Duodenal mucosa (tissue), 2 donors: Measurements from ENCODE around the gene UBE4B.
"Not testable (repeated sequence)": the region's sequence is repeated elsewhere in the genome, so short reads cannot be mapped to it uniquely, and the experiment has no call there.

Experiments
- H3K27ac ChIP-seq: one replicate; pipeline ENCODE4 v1.7.0; 2013; ENCODE audit warnings: low read depth, low read length
- H3K27me3 ChIP-seq, 2 donors: one replicate each; pipeline ENCODE4 v1.7.0; 2013; ENCODE audit warnings: low read length in 2 of 2, control low read depth in 1 of 2; ENCODE audit not compliant: insufficient read depth in 2 of 2, control insufficient read depth in 1 of 2
- H3K36me3 ChIP-seq, 2 donors: one replicate each; pipeline ENCODE4 v1.7.0; 2013; ENCODE audit warnings: low read length in 2 of 2, control low read depth in 1 of 2; ENCODE audit not compliant: insufficient read depth in 2 of 2, control insufficient read depth in 1 of 2
- H3K4me1 ChIP-seq, 2 donors: one replicate each; pipeline ENCODE4 v1.7.0; 2013; ENCODE audit warnings: low read length in 2 of 2, control low read depth in 1 of 2; ENCODE audit not compliant: insufficient read depth in 2 of 2, control insufficient read depth in 1 of 2
- H3K4me3 ChIP-seq, 2 donors: one replicate each; pipeline ENCODE4 v1.7.0; 2013; ENCODE audit warnings: low read length in 2 of 2, low read depth in 1 of 2
- H3K9ac ChIP-seq, 2 donors: one replicate each; pipeline ENCODE4 v1.7.0; 2013; ENCODE audit warnings: low read length in 2 of 2, low read depth in 1 of 2
- H3K9me3 ChIP-seq, 2 donors: one replicate each; pipeline ENCODE4 v1.7.0; 2013; ENCODE audit warnings: low read length in 2 of 2, control low read depth in 1 of 2; ENCODE audit not compliant: control insufficient read depth in 1 of 2

UBE4B gene

GRCh38 chr1:10005248-10005647, 27.5 kb upstream of the UBE4B start:
- not testable (repeated sequence) for H3K4me3 ChIP-seq, H3K36me3 ChIP-seq, H3K27ac ChIP-seq, H3K9ac ChIP-seq, H3K9me3 ChIP-seq, H3K4me1 ChIP-seq, H3K27me3 ChIP-seq

- Histone ChIP-seq H3K9me3 (no peaks in the 10 kb centered on the region), H3K4me3 (no peak overlapping the region), H3K9ac (no peak overlapping the region), H3K27ac (no peak overlapping the region), H3K4me1 (no peaks in the 10 kb centered on the region), H3K36me3 (no peaks in the 10 kb centered on the region), H3K27me3 (no peaks in the 10 kb centered on the region)
These were observed 25.6 kb upstream of the UBE4B start for GRCh38 chr1:10007169-10007568.

- H3K4me1 ChIP-seq, result no peaks in the 10 kb centered on the region
- no peaks in the 10 kb centered on the region for H3K27me3 ChIP-seq
- H3K9ac ChIP-seq, result no peak overlapping the region
- no peak overlapping the region for H3K27ac ChIP-seq
- no peaks in the 10 kb centered on the region for H3K36me3 ChIP-seq
- H3K9me3 ChIP-seq, result no peaks in the 10 kb centered on the region
- H3K4me3 ChIP-seq, result no peak overlapping the region
These were observed 18.7 kb upstream of the UBE4B start for GRCh38 chr1:10014016-10014415.

GRCh38 chr1:10019561-10019960, 13.2 kb upstream of the UBE4B start:
- H3K9me3 ChIP-seq, result no peaks in the 10 kb centered on the region
- no peak overlapping the region for H3K9ac ChIP-seq
- no peaks in the 10 kb centered on the region for H3K36me3 ChIP-seq
- H3K27me3 ChIP-seq, result no peaks in the 10 kb centered on the region
- H3K4me3 ChIP-seq, result no peak overlapping the region
- no peak overlapping the region for H3K27ac ChIP-seq
- H3K4me1 ChIP-seq, result no peaks in the 10 kb centered on the region

- no peaks in the 10 kb centered on the region for H3K36me3 ChIP-seq
- no peak overlapping the region for H3K4me3 ChIP-seq
- no peak overlapping the region for H3K27ac ChIP-seq
- H3K9me3 ChIP-seq, result no peaks in the 10 kb centered on the region
- H3K27me3 ChIP-seq, result no peaks in the 10 kb centered on the region
- no peaks in the 10 kb centered on the region for H3K4me1 ChIP-seq
- no peak overlapping the region for H3K9ac ChIP-seq
These were observed 12.7 kb upstream of the UBE4B start for GRCh38 chr1:10020086-10020485.

- H3K4me1 ChIP-seq, H3K27ac ChIP-seq, H3K9me3 ChIP-seq, H3K36me3 ChIP-seq, H3K27me3 ChIP-seq, H3K4me3 ChIP-seq, H3K9ac ChIP-seq: not testable (repeated sequence)
These were observed 12.1 kb upstream of the UBE4B start for GRCh38 chr1:10020678-10021077.

- H3K9me3 ChIP-seq, H3K4me3 ChIP-seq, H3K4me1 ChIP-seq, H3K27ac ChIP-seq, H3K9ac ChIP-seq, H3K36me3 ChIP-seq, H3K27me3 ChIP-seq: not testable (repeated sequence)
These were observed 10.8 kb upstream of the UBE4B start for GRCh38 chr1:10021992-10022391.

- Histone ChIP-seq H3K4me3 (no peak overlapping the region), H3K27me3 (no peaks in the 10 kb centered on the region), H3K4me1 (no peaks in the 10 kb centered on the region), H3K27ac (no peak overlapping the region), H3K36me3 (no peaks in the 10 kb centered on the region), H3K9me3 (no peaks in the 10 kb centered on the region), H3K9ac (no peak overlapping the region)
These were observed 10.1 kb upstream of the UBE4B start for GRCh38 chr1:10022656-10023055.

- Histone ChIP-seq H3K27ac (no peak overlapping the region), H3K36me3 (no peaks in the 10 kb centered on the region), H3K27me3 (no peaks in the 10 kb centered on the region), H3K4me1 (no peaks in the 10 kb centered on the region), H3K4me3 (no peak overlapping the region), H3K9ac (no peak overlapping the region), H3K9me3 (no peaks in the 10 kb centered on the region)
These were observed 7.4 kb upstream of the UBE4B start for GRCh38 chr1:10025354-10025753.

- Histone ChIP-seq H3K27me3 (no peaks in the 10 kb centered on the region), H3K36me3 (no peaks in the 10 kb centered on the region), H3K4me1 (no peaks in the 10 kb centered on the region), H3K9ac (no peak overlapping the region), H3K4me3 (no peak overlapping the region), H3K27ac (no peak overlapping the region), H3K9me3 (no peaks in the 10 kb centered on the region)
These were observed 5.7 kb upstream of the UBE4B start for GRCh38 chr1:10027027-10027426.

- H3K27me3 ChIP-seq, H3K27ac ChIP-seq, H3K4me1 ChIP-seq, H3K9ac ChIP-seq, H3K9me3 ChIP-seq, H3K4me3 ChIP-seq, H3K36me3 ChIP-seq: not testable (repeated sequence)
These were observed 3.7 kb upstream of the UBE4B start for GRCh38 chr1:10028956-10029500.
